Mucosa of rectum (tissue), 2 donors: ENCODE measurements around the gene GGPS1.
"Not testable (repeated sequence)": the region's sequence is repeated elsewhere in the genome, so short reads cannot be mapped to it uniquely, and the experiment has no call there.

Source experiments
- H3K27ac ChIP-seq, 2 donors: one replicate each; pipeline ENCODE4 v1.7.0; 2013; ENCODE audit warnings: inconsistent platforms in 2 of 2, low read depth in 2 of 2, low read length in 2 of 2
- H3K27me3 ChIP-seq, 2 donors: one replicate each; pipeline ENCODE4 v1.7.0; 2013; ENCODE audit warnings: low read length in 2 of 2; ENCODE audit not compliant: control insufficient read depth in 2 of 2, insufficient read depth in 2 of 2
- H3K36me3 ChIP-seq, 2 donors: one replicate each; pipeline ENCODE4 v1.7.0; 2013; ENCODE audit warnings: low read length in 2 of 2; ENCODE audit not compliant: control insufficient read depth in 2 of 2, insufficient read depth in 2 of 2
- H3K4me1 ChIP-seq, 2 donors: one replicate each; pipeline ENCODE4 v1.7.0; 2013; ENCODE audit warnings: low read length in 2 of 2, mild to moderate bottlenecking in 1 of 2; ENCODE audit not compliant: control insufficient read depth in 2 of 2, insufficient read depth in 2 of 2
- H3K4me3 ChIP-seq, 2 donors: one replicate each; pipeline ENCODE4 v1.7.0; 2013; ENCODE audit warnings: low read length in 2 of 2
- H3K9ac ChIP-seq, 2 donors: one replicate each; pipeline ENCODE4 v1.7.0; 2013; ENCODE audit warnings: low read length in 2 of 2, low read depth in 1 of 2, mild to moderate bottlenecking in 1 of 2
- H3K9me3 ChIP-seq, 2 donors: one replicate each; pipeline ENCODE4 v1.7.0; 2013; ENCODE audit warnings: low read length in 2 of 2; ENCODE audit not compliant: control insufficient read depth in 2 of 2
- donor health status: healthy.
- donor health status: Normal muscosa, but diverticular disease.

Gene GGPS1

DNA sequence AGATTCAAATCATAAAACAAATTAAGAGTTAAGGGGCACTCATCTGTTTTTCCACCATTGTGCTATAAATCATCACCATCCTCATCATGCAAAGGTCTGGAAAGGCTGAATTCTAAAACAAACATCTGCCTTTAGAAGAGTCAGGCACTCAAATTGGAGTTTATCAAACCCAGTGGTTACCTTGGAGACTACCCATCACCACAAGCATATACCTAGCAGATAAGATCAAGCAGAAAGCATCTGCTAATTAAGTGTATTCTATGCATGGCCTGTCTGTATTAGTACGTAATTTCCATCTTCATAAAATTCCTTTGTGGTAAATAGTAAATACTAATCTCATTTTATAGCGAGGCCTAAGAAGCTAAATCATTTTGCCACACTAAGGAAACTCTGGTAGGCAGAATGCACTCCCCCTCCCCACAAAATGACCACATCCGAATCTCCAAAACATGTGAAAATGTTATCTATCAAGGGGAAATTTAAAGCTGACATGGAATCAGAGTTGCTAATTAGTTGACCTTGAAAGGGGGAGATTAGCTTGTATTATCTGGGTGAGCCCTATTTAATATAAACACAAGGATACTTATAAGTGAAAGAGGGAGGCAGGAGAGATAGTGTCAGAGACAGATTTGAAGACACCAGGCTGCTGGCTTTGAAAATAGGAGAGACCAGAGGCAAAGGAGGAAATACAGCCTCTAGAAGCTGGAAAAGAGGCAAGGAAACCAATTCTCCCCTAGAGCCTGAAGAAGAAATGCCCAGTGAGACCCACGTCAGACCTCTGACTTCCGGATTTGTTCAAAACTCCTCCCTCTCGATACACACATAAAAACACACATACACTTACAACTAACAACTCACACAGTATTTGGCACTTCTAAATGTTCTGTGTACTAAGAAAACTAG, 23.6 kb upstream of the GGPS1 start:
- Histone ChIP-seq H3K27ac (no peak overlapping the region), H3K36me3 (no peaks in the 10 kb centered on the region), H3K4me1 (no peaks in the 10 kb centered on the region), H3K27me3 (no peaks in the 10 kb centered on the region), H3K9ac (no peak overlapping the region), H3K9me3 (no peaks in the 10 kb centered on the region), H3K4me3 (no peak overlapping the region)

DNA sequence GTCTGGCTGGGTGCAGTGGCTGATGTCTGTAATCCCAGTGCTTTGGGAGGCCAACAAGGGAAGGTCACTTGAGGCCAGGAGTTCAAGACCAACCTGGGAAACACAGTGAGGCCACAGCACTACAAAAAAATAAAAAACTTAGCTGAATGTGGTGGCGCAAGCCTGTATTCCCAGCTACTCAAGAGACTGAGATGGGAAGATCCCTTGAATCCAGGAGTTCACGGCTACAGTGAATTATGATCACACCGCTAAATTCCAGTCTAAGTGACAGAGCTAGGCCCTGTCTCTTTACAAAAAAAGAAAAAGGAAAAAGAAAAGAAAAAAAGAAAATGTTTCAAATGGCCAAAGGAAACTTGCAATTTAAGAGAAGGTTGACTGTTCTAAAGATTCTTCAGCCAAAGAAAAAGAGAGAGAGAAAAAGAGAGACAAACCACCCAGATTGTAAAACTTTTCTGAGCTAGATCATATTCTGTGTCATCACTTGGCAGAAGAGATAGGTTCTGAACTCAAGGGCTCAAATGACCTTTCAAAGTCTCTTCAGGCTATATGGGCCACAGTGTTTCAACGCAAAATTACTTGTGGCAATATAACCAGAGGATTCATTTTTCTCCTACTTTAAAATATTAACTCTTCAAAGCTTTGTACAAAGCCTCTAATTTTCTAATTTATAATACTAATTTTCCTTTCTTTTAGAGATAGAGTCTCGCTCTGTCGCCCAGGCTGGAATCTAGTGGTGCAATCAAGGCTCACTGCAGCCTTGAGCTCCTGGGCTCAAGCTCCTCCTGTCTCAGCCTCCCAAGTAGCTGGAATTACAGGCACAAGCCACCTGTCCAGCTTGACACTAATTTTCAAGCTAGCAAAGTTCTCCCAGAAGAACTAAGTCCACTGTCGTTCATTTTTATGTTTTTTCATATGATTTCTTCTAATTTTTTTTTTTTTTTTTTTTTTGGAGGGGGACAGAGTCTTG, 20.9 kb upstream of the GGPS1 start:
- H3K9me3 ChIP-seq: no peaks in the 10 kb centered on the region
- peaks cover 0 to 3% of the 10 kb centered on the region in 2 donors for H3K4me1 ChIP-seq
- no peak overlapping the region for H3K4me3 ChIP-seq
- H3K36me3 ChIP-seq: peaks cover 0 to 3% of the 10 kb centered on the region in 2 donors
- no peak overlapping the region for H3K27ac ChIP-seq
- no peaks in the 10 kb centered on the region for H3K27me3 ChIP-seq
- H3K9ac ChIP-seq: no peak overlapping the region

DNA sequence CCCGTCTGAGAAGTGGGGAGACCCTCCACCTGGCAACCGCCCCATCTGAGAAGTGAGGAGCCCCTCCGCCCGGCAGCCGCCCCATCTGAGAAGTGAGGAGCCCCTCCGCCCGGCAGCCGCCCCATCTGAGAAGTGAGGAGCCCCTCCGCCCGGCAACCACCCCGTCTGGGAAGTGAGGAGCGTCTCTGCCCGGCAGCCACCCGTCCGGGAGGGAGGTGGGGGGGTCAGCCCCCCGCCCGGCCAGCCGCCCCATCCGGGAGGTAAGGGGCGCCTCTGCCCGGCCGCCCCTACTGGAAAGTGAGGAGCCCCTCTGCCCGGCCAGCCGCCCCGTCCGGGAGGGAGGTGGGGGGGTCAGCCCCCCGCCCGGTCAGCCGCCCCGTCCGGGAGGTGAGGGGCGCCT, 19.2 kb upstream of the GGPS1 start:
- H3K36me3 ChIP-seq, H3K27ac ChIP-seq, H3K9ac ChIP-seq, H3K9me3 ChIP-seq, H3K4me1 ChIP-seq, H3K27me3 ChIP-seq, H3K4me3 ChIP-seq: not testable (repeated sequence)

DNA sequence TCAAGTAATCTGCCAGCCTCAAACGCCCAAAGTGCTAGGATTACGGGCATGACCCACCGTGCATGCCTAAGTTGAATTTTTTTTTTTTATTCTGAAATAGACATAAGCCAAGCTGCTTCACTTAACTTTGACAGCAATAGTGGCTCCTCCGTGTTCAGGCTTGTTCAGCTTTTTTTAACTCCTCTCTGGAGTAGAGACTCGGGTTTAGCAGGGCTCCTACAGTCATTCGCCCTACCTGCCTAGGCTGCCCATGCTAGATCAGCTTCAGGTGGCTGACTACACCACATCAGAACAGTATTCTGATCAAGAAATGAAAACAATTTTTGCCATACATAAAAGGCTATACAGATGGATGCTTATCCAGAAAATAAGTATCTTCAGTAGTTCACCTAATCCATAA, 15.1 kb upstream of the GGPS1 start:
- Histone ChIP-seq H3K4me3 (no peak overlapping the region), H3K27ac (no peak overlapping the region), H3K9ac (no peak overlapping the region), H3K36me3 (peaks cover 1 to 3% of the 10 kb centered on the region in 2 donors), H3K9me3 (no peaks in the 10 kb centered on the region), H3K27me3 (no peaks in the 10 kb centered on the region), H3K4me1 (peaks cover 0 to 3% of the 10 kb centered on the region in 2 donors)

DNA sequence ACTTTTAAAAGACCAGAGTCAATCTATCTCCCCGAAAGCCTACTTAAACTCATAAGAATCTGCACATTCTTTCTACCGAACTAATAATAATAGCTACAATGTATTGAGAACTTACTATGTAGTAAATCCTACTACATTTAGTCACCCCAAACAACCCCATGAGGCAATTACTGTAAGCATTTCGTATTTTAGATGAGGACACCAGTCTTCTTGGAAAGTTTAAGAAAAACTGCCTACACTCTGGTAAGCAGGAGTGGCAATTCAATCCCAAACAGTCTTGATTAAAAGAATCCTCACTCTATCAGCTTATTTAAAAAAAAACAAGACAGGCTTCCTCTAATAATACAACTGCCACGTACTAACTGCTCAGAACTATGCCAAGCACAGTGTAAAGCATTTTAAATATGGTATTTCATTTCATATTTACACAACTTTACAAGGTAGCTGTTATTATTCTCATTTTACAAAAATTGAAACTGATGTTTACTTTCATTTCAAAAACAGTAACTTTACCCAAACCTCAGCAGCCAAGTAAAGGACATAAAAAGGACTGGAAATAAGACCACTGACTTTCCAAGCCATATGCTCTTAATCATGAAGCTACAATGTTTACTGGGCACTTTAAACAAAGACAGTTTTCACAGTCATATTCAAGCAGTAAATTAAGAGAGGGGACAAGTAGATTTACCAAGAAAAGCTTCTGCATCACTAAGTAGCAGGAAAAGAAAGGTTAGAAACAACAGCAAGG, 14.3 kb upstream of the GGPS1 start:
- no peak overlapping the region for H3K27ac ChIP-seq
- no peak overlapping the region for H3K9ac ChIP-seq
- peaks cover 0 to 3% of the 10 kb centered on the region in 2 donors for H3K4me1 ChIP-seq

DNA sequence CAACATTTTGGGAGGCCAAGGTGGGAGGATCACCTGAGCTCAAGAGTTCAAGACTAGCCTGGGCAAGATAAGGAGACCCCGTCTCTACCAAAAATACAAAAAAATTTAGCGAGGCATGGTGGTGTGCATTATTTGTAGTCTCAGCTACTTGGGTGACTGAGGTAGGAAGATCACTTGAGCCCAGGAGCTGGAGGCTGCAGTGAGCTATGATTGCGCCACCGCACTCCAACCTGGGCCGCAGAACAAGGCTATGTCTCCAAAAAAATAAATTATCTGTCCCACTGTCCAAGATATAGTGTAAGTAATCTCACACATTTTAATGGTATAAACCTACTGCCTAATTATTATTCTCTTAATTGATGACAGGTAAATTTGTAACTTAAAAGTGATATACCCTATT, 13.2 kb upstream of the GGPS1 start:
- no peak overlapping the region for H3K4me3 ChIP-seq
- peaks cover 4 to 8% of the 10 kb centered on the region in 2 donors for H3K36me3 ChIP-seq
- H3K9me3 ChIP-seq: no peaks in the 10 kb centered on the region
- H3K4me1 ChIP-seq: peaks cover 0 to 3% of the 10 kb centered on the region in 2 donors
- no peaks in the 10 kb centered on the region for H3K27me3 ChIP-seq
- no peak overlapping the region for H3K27ac ChIP-seq
- no peak overlapping the region for H3K9ac ChIP-seq

More for the DNA sequence above, 14.3 kb upstream of the GGPS1 start:
- no peaks in the 10 kb centered on the region for H3K9me3 ChIP-seq
- peaks cover 4 to 6% of the 10 kb centered on the region in 2 donors for H3K36me3 ChIP-seq
- H3K27me3 ChIP-seq: no peaks in the 10 kb centered on the region
- H3K4me3 ChIP-seq: no peak overlapping the region

DNA sequence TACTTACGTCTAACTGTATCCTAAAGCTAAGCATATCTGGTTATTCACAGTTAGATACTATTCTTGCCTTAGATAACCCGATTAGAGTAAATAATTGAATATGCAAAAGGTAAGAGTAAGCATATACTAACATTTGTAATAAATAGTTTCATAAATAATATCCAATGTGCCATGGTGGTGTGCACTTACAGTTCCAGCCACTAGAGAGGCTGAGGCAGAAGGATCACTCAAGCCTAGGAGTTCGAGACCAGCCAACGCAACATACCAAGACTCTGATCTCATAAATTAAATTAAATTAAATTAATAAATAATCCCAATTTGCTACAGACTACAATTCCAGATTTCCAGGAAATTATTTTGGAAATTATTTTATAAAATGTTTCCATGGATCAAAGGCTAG, 12.6 kb upstream of the GGPS1 start:
- Histone ChIP-seq H3K4me3 (no peak overlapping the region), H3K9me3 (no peaks in the 10 kb centered on the region), H3K4me1 (no peaks in the 10 kb centered on the region)

DNA sequence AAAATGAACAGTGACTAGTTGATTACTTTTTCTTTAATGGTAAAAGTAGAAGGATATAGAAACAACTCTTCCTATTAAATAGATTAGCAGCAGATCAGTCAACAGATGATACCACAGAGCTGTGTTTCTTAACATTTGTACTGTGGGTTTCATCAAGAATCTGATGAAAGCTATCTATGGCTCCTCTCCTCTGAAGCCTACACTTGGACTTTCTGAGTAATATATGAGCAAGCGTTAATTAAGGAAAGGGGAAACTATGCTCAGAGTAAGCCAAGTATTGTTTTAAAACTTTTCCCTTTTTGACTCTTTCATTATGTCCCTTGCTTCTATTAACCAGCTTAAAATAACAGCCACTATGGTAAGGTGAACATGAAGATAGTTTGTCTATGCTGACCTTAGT, 11.2 kb upstream of the GGPS1 start:
- Histone ChIP-seq H3K4me3 (no peak overlapping the region), H3K4me1 (no peaks in the 10 kb centered on the region), H3K9me3 (no peaks in the 10 kb centered on the region), H3K36me3 (peaks cover 4 to 9% of the 10 kb centered on the region in 2 donors), H3K9ac (no peak overlapping the region), H3K27me3 (no peaks in the 10 kb centered on the region), H3K27ac (no peak overlapping the region)

More for the DNA sequence above, 12.6 kb upstream of the GGPS1 start:
- Histone ChIP-seq H3K27me3 (no peaks in the 10 kb centered on the region), H3K36me3 (peaks cover 4 to 6% of the 10 kb centered on the region in 2 donors), H3K9ac (no peak overlapping the region), H3K27ac (no peak overlapping the region)

DNA sequence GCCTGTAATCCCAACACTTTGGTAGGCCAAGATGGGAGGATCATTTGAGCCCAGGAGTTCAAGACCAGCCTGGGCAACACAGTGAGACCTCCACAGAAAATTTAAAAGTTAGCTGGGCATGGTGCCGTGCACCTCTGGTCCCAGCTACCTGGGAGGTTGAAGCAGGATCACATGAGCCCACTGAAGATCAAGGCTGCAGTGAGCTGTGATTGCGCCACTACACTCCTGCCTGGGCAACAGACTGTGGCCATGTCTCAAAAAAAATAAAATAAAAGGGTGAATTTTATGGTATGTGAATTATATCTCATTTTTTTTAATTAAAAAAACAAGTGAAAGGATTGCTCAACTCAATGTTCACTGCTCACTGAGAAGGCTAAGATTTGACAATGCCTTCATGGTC, 9.1 kb upstream of the GGPS1 start:
- H3K4me1 ChIP-seq: no peaks in the 10 kb centered on the region
- no peaks in the 10 kb centered on the region for H3K9me3 ChIP-seq
- H3K27ac ChIP-seq: no peak overlapping the region
- peaks cover 4 to 9% of the 10 kb centered on the region in 2 donors for H3K36me3 ChIP-seq
- H3K4me3 ChIP-seq: no peak overlapping the region
- H3K27me3 ChIP-seq: no peaks in the 10 kb centered on the region
- no peak overlapping the region for H3K9ac ChIP-seq
